DND-41 (cell line): ENCODE measurements around the gene NOBOX.
"Not testable (repeated sequence)": the region's sequence is repeated elsewhere in the genome, so short reads cannot be mapped to it uniquely, and the experiment has no call there.

ENCODE experiments used
- ATAC-seq: fragments of 200-7000 bp; cut with Tn5 transposase; 3 replicates; pipeline ENCODE4 v1.9.1; 2021; ENCODE audit warnings: low read depth; ENCODE audit not compliant: insufficient read depth
- DNase-seq: peaks from one replicate; pipeline ENCODE4 v3.0.0-alpha.2; 2020
- H2AFZ ChIP-seq: 2 replicates; pipeline ENCODE4 v1.6.0; 2012; ENCODE audit warnings: low read depth, low read length
- H3K27ac ChIP-seq: 2 replicates; pipeline ENCODE4 v1.5.1; 2012; ENCODE audit warnings: low read length, inconsistent platforms
- H3K27me3 ChIP-seq: fragments of 200-600 bp; sonication (generic); 2 replicates; pipeline ENCODE4 v1.6.0; 2012; ENCODE audit warnings: low read length, mild to moderate bottlenecking, inconsistent platforms; ENCODE audit not compliant: insufficient read depth, poor library complexity
- H3K36me3 ChIP-seq: 2 replicates; pipeline ENCODE4 v1.5.1; 2012; ENCODE audit warnings: low read length, inconsistent platforms; ENCODE audit not compliant: insufficient read depth
- H3K4me1 ChIP-seq: 2 replicates; pipeline ENCODE4 v1.5.1; 2012; ENCODE audit warnings: mild to moderate bottlenecking, low read length; ENCODE audit not compliant: insufficient read depth
- H3K4me2 ChIP-seq: 2 replicates; pipeline ENCODE4 v1.6.0; 2012; ENCODE audit warnings: mild to moderate bottlenecking, moderate library complexity, low read length, inconsistent platforms; ENCODE audit not compliant: insufficient read depth
- H3K4me3 ChIP-seq, 2 experiments: fragments of 200-600 bp in 1 of 2; shearing (Covaris generic) in 1 of 2; 2 replicates each; pipeline ENCODE4 v1.5.1; 2012 to 2016; ENCODE audit warnings: inconsistent platforms in 2 of 2, low read length in 2 of 2, mild to moderate bottlenecking in 2 of 2, low read depth in 1 of 2, moderate library complexity in 1 of 2
- H3K79me2 ChIP-seq: 2 replicates; pipeline ENCODE4 v1.6.0; 2012; ENCODE audit warnings: low read length, inconsistent platforms; ENCODE audit not compliant: insufficient read depth
- H3K9ac ChIP-seq: 2 replicates; pipeline ENCODE4 v1.6.0; 2012; ENCODE audit warnings: low read depth, mild to moderate bottlenecking, inconsistent platforms, low read length, moderate library complexity
- H3K9me3 ChIP-seq: 2 replicates; pipeline ENCODE4 v1.5.1; 2012; ENCODE audit warnings: low read length, moderate library complexity, mild to moderate bottlenecking, inconsistent platforms; ENCODE audit not compliant: insufficient read depth, severe bottlenecking
- H4K20me1 ChIP-seq: 2 replicates; pipeline ENCODE4 v1.6.0; 2012; ENCODE audit warnings: low read length; ENCODE audit not compliant: insufficient read depth

The NOBOX gene

DNA sequence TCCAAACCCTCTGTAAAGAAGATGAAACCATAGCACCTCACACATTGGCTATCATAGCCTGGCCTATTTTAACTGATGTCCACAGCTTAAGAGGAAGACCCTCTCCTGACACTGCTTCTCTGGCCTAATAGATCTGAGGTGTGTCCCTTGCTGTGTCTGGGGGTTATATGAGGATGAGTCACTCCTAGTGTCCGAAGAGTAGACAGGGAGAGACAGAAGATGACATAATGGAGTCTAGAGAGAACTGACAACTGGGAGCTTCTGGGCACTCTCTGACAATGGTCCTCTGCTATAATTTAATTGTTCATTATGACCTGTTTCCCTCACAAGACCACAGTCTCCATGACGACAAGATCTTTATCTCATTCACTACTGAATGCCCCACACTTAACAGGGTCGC, 41.4 kb downstream of the NOBOX start:
- ATAC-seq, H3K27ac ChIP-seq, H3K27me3 ChIP-seq, H3K36me3 ChIP-seq, H3K4me2 ChIP-seq, H4K20me1 ChIP-seq, H3K9ac ChIP-seq, H2AFZ ChIP-seq, H3K4me3 ChIP-seq, DNase-seq, H3K9me3 ChIP-seq, H3K4me1 ChIP-seq, H3K79me2 ChIP-seq: not testable (repeated sequence)

DNA sequence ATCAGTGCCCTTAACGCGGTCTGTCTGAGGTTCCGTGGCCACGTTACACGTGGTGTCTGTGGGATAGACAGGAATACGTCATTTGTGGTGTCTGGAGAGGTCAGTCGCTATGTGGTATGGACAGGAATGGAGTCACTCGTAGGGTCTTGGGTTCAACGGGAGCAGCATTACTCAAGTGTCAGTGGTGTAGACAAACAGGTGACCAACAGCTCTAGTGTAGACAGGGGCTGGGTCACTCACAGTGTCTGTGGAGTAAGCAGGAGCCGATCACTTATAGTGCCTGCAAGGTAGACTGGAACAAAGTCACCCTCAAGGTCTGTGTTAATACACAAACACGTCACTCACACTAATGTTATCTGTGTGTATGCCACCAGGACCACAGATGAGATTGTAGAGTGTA, 46.6 kb downstream of the NOBOX start:
- not testable (repeated sequence) for H3K9ac ChIP-seq, H3K79me2 ChIP-seq, H2AFZ ChIP-seq, H3K4me3 ChIP-seq, H4K20me1 ChIP-seq, H3K4me1 ChIP-seq, H3K9me3 ChIP-seq, H3K27ac ChIP-seq, H3K36me3 ChIP-seq, ATAC-seq, H3K27me3 ChIP-seq, DNase-seq, H3K4me2 ChIP-seq

DNA sequence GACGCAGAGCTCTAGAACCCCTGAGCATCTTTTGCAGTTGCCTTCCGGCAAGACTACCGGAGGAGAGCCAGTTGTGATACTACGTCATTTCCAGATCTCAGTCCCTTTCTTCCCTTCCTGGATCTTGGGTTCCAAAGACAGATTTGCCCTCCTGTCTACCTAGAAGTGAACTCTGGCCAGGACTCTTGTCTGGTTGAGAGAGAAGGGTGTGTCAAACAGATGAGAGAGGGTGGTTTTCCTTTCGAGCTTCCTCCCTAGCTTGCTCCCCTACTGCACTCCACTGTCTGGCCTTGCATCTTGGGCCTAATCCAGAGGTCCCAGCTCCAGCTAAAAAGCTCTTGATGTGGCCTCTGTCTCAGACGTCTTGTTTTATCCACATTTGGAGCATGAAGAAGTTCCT, 47.3 kb downstream of the NOBOX start:
- not testable (repeated sequence) for ATAC-seq, DNase-seq

DNA sequence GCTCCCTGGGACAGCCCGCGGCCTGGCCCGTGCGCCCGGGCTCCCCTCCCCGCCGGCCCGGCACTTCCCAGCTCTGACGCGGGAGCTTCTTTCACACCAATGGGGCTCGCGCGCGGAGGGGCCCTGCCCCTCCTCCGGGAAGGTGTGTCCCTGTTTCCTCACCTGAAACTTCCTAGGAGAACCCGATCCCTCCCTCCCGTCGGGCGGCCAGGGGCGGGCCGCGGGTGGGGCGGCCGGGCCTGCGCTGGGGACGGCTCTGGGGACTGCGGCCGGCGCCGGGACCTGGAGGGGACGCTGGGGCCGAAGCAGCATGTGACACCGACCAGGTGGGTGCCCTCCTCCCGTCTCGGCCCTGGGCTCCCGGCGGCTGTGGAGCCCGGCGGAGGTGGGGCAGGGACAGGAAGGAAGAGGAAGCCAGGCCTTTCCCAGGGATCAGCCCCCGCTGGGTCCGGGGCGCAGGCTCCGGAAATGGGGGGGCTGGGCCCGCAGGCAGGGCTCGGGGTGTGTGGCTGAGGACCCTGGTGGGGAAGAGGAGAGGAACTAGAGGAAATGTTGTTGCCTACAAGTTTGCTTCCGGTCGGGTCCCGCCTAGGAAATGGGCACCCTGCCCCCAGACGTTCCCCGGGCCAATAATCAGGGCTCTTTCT, 48.2 kb downstream of the NOBOX start, which contains the start of gene ARHGEF5:
Gene ARHGEF5 (plus strand): TSS at position 227 of the 647 bp plus-strand sequence. CDS start 7,268 bp downstream, outside the sequence.
- H2AFZ ChIP-seq, H3K4me3 ChIP-seq, H3K4me1 ChIP-seq, H4K20me1 ChIP-seq, H3K36me3 ChIP-seq, ATAC-seq, H3K79me2 ChIP-seq, H3K9ac ChIP-seq, H3K27me3 ChIP-seq, H3K27ac ChIP-seq, H3K4me2 ChIP-seq, DNase-seq, H3K9me3 ChIP-seq: not testable (repeated sequence)

More for the DNA sequence above, 47.3 kb downstream of the NOBOX start:
- not testable (repeated sequence) for H3K36me3 ChIP-seq, H3K4me3 ChIP-seq, H3K27me3 ChIP-seq, H3K4me2 ChIP-seq, H3K9me3 ChIP-seq, H3K79me2 ChIP-seq, H2AFZ ChIP-seq, H3K4me1 ChIP-seq, H4K20me1 ChIP-seq, H3K27ac ChIP-seq, H3K9ac ChIP-seq

DNA sequence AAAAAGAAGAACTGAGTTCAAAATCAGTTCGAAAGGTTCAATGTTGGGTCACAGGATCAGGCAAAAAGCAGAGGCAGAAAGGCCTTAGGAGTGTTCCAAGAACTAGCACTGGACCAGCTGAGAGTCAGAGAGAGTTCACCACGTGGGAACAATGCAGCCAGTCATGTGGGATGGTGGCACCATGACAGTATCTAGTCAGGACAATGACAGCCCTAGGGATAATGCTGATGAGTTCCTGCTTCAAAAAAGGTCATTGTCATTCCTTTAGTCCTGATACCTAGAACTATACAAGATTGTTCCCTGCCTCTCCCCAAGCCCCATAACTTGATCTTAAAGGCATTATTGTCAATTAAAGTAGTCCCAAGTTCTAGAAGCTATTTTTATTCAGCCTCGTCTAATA, 51.8 kb downstream of the NOBOX start:
- H3K9ac ChIP-seq, H3K4me2 ChIP-seq, H3K27me3 ChIP-seq: not testable (repeated sequence)

DNA sequence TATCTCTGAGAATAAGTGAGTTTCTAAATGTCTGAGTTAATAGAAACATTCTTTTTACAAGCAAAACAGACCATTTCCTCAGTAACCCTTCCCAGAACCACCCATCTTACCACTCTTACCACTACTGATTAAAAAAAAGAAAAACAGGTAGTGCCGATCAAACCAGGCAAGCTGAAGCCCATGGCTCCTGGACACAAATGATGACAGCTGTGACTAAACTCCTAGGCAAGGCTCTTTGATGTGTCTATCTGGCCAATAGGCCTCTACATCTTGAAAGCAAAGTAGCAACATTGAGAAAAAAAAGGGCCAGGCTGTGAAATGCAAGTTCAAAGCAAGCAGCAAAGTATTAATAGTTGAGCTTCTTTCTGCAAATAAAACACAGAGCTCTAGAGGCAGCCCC, 54.9 kb downstream of the NOBOX start:
- H3K27ac ChIP-seq, H3K36me3 ChIP-seq, H3K4me1 ChIP-seq, H3K4me3 ChIP-seq, DNase-seq, H3K27me3 ChIP-seq, H2AFZ ChIP-seq, ATAC-seq, H4K20me1 ChIP-seq, H3K9ac ChIP-seq, H3K4me2 ChIP-seq, H3K79me2 ChIP-seq, H3K9me3 ChIP-seq: not testable (repeated sequence)

More for the DNA sequence above, 51.8 kb downstream of the NOBOX start:
- H3K4me1 ChIP-seq, ATAC-seq, H3K27ac ChIP-seq, H3K9me3 ChIP-seq, DNase-seq, H3K36me3 ChIP-seq, H4K20me1 ChIP-seq, H2AFZ ChIP-seq, H3K79me2 ChIP-seq, H3K4me3 ChIP-seq: not testable (repeated sequence)
